ENCODE data around the gene KCNH1.

Gene KCNH1

GRCh38 chr1:210688512-210689234 lies 445.3 kb downstream of the KCNH1 start:
- intact Hi-C loops (cut with micrococcal nuclease): no loop called here
- Mint-ChIP-seq H3K4me1 (ENCODE audit: low read depth) (peaks cover 12% of the 10 kb centered on the region), H3K4me3 (no peak overlapping the region), H3K36me3 (ENCODE audit: low read depth) (no peaks in the 10 kb centered on the region), H3K27me3 (no peaks in the 10 kb centered on the region), H3K9me3 (no peaks in the 10 kb centered on the region), H3K27ac (no peak overlapping the region)

GRCh38 chr1:210687582-210688279 lies 446.2 kb downstream of the KCNH1 start:
- Mint-ChIP-seq H3K4me3 (no peak overlapping the region), H3K36me3 (ENCODE audit: low read depth) (no peaks in the 10 kb centered on the region), H3K27ac (no peak overlapping the region), H3K4me1 (ENCODE audit: low read depth) (peaks cover 8% of the 10 kb centered on the region), H3K27me3 (no peaks in the 10 kb centered on the region), H3K9me3 (no peaks in the 10 kb centered on the region)
- intact Hi-C loops (cut with micrococcal nuclease): no loop called here

DNA sequence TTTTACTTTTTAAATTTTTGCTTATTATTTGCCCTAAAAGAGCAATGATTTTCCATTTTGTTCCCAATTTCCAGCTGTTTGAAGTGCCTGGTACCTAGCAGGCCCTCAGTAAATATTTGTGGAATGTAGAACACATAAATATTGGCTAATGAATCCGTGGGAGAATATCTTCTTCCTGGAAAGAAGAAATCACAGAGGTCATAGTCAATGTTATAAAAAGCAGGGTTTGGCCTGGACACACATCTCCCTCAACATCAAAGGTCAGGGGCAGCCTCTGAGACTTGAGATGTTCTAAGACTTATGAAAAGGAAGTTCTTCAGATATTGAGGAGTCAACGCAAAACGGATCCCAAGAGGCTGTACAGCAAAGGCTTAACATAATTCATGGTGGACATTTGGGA lies 447.1 kb downstream of the KCNH1 start:
- Mint-ChIP-seq H3K4me1 (ENCODE audit: low read depth) (no peaks in the 10 kb centered on the region), H3K36me3 (ENCODE audit: low read depth) (no peaks in the 10 kb centered on the region), H3K9me3 (no peaks in the 10 kb centered on the region), H3K27ac (no peak overlapping the region), H3K27me3 (no peaks in the 10 kb centered on the region), H3K4me3 (no peak overlapping the region)
- intact Hi-C loops (cut with micrococcal nuclease): no loop called here

DNA sequence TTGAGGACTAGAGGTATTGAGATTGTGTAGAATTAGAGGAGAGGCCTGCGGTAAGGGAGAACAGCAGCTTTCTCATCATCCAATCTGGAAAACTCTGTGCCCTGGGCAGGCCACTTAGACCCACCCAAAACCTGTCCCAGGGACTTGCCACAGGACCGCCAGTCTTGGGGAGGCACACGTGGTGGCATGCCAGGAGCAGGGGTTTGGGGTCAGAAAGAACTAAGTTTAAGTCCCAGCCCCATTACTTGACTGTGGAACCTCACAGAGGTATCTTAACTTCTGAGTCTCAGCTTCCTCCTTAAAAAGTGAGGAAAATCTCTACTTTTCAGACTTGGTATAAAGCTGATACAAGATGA lies 448.7 kb downstream of the KCNH1 start:
- H3K27ac Mint-ChIP-seq: no peak overlapping the region
- no peaks in the 10 kb centered on the region for H3K9me3 Mint-ChIP-seq
- no peaks in the 10 kb centered on the region for H3K27me3 Mint-ChIP-seq
- intact Hi-C loops (cut with micrococcal nuclease): no loop called here
- no peak overlapping the region for H3K4me3 Mint-ChIP-seq
- H3K36me3 Mint-ChIP-seq (ENCODE audit: low read depth): no peaks in the 10 kb centered on the region
- H3K4me1 Mint-ChIP-seq (ENCODE audit: low read depth): peaks cover 8% of the 10 kb centered on the region

DNA sequence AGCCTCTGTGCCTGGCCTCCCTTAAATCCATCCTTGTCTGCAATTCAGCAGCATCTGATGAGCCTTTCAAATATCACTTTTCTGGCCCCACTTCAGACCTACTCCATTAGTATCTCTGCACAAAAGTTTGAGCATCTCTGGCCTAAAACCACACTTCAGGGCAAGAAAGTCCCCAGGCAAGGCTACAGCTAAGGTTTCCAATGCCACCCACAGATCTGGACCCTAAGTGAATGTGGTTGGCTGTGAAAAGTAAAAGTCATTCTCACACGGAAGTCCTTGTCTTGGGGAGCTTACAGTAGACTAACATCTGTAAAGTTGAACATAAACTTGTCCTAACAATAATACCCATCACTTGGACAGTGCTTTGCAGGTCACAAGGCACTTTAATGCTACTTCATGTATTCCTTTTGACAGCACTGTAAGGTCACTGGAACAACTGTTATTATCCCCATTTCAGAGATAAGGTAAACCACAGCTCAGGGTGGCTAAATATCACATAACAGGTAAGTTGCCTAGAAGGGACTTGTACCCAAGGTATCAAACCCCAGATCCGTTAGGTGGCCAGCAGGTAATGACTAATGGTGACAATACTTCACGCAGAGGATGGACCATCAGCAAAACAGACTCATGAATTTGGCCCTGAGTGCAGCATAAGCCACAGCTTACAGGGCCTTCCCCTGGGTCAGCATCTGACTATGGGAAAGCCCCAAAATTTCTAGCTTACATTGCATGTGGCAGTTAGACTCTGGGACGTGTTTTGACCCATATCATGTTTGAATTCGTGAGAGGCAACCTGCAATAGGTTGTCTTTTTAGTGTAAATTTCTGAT lies 449.3 kb downstream of the KCNH1 start:
- H3K4me1 Mint-ChIP-seq (ENCODE audit: low read depth): peaks cover 8% of the 10 kb centered on the region
- no peaks in the 10 kb centered on the region for H3K27me3 Mint-ChIP-seq
- intact Hi-C loops (cut with micrococcal nuclease): no loop called here
- no peaks in the 10 kb centered on the region for H3K9me3 Mint-ChIP-seq
- no peak overlapping the region for H3K27ac Mint-ChIP-seq
- no peak overlapping the region for H3K4me3 Mint-ChIP-seq
- no peaks in the 10 kb centered on the region for H3K36me3 Mint-ChIP-seq (ENCODE audit: low read depth)

DNA sequence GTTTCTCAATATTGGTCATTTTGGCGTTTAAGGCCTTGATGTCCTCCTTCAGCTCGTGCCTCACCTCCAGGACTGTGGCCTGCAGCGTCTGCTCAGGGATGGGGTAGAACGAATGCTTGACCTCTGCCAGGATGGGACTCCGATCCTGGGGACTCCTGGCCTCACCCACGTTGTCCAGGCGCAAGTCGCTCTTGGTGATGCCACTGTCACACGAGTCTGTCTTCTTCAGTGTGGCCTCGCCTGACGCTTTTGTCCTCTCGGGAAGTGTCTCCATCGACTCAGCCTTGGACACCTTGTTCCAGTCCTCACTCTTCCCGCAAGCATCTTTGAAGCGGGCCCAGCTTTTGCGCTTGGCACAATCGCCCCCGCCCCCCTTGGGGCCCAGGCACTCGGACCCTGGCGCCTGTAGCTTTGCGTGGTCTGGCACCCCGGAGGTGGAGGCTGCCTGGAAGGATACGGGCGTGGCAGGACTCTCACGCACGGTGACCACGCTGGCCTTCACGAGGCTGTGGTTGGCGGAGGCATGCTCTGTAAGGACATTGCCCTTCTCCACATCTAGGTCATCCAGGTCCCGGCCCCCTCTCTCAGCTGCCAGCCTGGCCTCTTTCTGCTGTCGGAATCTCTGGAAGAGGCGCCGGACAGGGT lies 450.4 kb downstream of the KCNH1 start:
- intact Hi-C loops (cut with micrococcal nuclease): no loop called here
- Mint-ChIP-seq H3K4me1 (ENCODE audit: low read depth) (peaks cover 8% of the 10 kb centered on the region), H3K27me3 (no peaks in the 10 kb centered on the region), H3K9me3 (no peaks in the 10 kb centered on the region), H3K4me3 (no peak overlapping the region), H3K27ac (no peak overlapping the region), H3K36me3 (ENCODE audit: low read depth) (no peaks in the 10 kb centered on the region)

DNA sequence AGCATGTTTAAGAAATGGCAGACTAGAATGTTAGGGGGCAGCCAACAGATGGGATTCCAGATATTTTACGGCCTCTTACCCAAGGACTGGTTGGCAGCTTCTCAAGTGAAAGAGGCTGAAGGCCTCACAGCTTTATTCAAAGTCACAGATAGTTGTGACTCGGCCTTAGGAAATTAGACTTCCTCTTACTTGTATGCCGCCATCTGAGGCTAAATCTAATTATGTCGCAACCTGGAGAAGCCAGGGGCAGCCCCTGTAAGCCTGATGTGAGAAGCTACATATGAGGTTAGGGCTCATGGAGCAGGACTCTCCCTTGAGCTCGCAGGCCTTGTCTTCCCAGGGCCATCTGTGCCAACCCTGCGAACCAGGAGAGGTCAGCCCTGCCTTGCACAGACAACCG lies 452.8 kb downstream of the KCNH1 start:
- intact Hi-C loops (cut with micrococcal nuclease): no loop called here
- Mint-ChIP-seq H3K27me3 (no peaks in the 10 kb centered on the region), H3K36me3 (ENCODE audit: low read depth) (no peaks in the 10 kb centered on the region)

GRCh38 chr1:210678306-210678705 lies 455.6 kb downstream of the KCNH1 start:
- Mint-ChIP-seq H3K27me3 (no peaks in the 10 kb centered on the region), H3K4me1 (ENCODE audit: low read depth) (peaks cover 8% of the 10 kb centered on the region), H3K36me3 (ENCODE audit: low read depth) (no peaks in the 10 kb centered on the region), H3K9me3 (no peaks in the 10 kb centered on the region), H3K4me3 (no peak overlapping the region), H3K27ac (no peak overlapping the region)
- intact Hi-C loops (cut with micrococcal nuclease): no loop called here

More for the DNA sequence above, 452.8 kb downstream of the KCNH1 start:
- H3K4me3 Mint-ChIP-seq: no peak overlapping the region
- peaks cover 8% of the 10 kb centered on the region for H3K4me1 Mint-ChIP-seq (ENCODE audit: low read depth)
- H3K9me3 Mint-ChIP-seq: no peaks in the 10 kb centered on the region
- H3K27ac Mint-ChIP-seq: no peak overlapping the region

DNA sequence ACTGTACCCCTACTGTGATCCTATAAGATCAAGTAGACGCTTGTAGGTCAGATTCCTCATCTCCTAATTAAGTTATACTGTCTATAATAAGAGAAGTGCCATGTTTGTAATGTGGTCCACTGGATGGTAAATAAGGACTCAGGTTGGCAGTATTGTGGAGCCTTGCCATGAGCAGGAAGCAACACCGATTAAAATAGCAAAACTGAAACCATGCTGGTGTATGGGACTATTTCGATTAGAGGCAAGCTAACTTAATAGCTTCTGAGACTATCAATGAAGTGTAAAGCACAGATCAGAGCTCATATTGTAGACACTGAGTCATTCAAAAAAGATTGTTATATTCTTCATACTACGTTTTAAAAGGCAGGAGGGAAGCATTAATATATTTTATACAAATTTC lies 456.4 kb downstream of the KCNH1 start:
- Mint-ChIP-seq H3K36me3 (ENCODE audit: low read depth) (no peaks in the 10 kb centered on the region), H3K4me1 (ENCODE audit: low read depth) (peaks cover 8% of the 10 kb centered on the region), H3K27ac (no peak overlapping the region), H3K4me3 (no peak overlapping the region), H3K9me3 (no peaks in the 10 kb centered on the region), H3K27me3 (no peaks in the 10 kb centered on the region)
- intact Hi-C loops (cut with micrococcal nuclease): no loop called here

GRCh38 chr1:210676539-210676938 lies 457.4 kb downstream of the KCNH1 start:
- peaks cover 8% of the 10 kb centered on the region for H3K4me1 Mint-ChIP-seq (ENCODE audit: low read depth)
- no peaks in the 10 kb centered on the region for H3K27me3 Mint-ChIP-seq
- H3K9me3 Mint-ChIP-seq: no peaks in the 10 kb centered on the region
- H3K4me3 Mint-ChIP-seq: no peak overlapping the region
- no peaks in the 10 kb centered on the region for H3K36me3 Mint-ChIP-seq (ENCODE audit: low read depth)
- intact Hi-C loops (cut with micrococcal nuclease): no loop called here
- H3K27ac Mint-ChIP-seq: no peak overlapping the region

GRCh38 chr1:210674151-210674550 lies 459.8 kb downstream of the KCNH1 start:
- no peaks in the 10 kb centered on the region for H3K9me3 Mint-ChIP-seq
- no peaks in the 10 kb centered on the region for H3K27me3 Mint-ChIP-seq
- no peaks in the 10 kb centered on the region for H3K36me3 Mint-ChIP-seq (ENCODE audit: low read depth)
- no peak overlapping the region for H3K4me3 Mint-ChIP-seq
- H3K4me1 Mint-ChIP-seq (ENCODE audit: low read depth): no peaks in the 10 kb centered on the region
- H3K27ac Mint-ChIP-seq: no peak overlapping the region
- intact Hi-C loops (cut with micrococcal nuclease): no loop called here

- Mint-ChIP-seq H3K36me3 (ENCODE audit: low read depth) (no peaks in the 10 kb centered on the region), H3K4me1 (ENCODE audit: low read depth) (no peaks in the 10 kb centered on the region), H3K9me3 (peaks cover 9% of the 10 kb centered on the region), H3K27ac (no peak overlapping the region), H3K4me3 (no peak overlapping the region), H3K27me3 (no peaks in the 10 kb centered on the region)
- intact Hi-C loops (cut with micrococcal nuclease): no loop called here
Measured at GRCh38 chr1:210669951-210670350, 464.0 kb downstream of the KCNH1 start.

- H3K27me3 Mint-ChIP-seq: no peaks in the 10 kb centered on the region
- intact Hi-C loops (cut with micrococcal nuclease): no loop called here
- H3K4me1 Mint-ChIP-seq (ENCODE audit: low read depth): no peaks in the 10 kb centered on the region
- H3K9me3 Mint-ChIP-seq: peaks cover 9% of the 10 kb centered on the region
- H3K27ac Mint-ChIP-seq: no peak overlapping the region
- no peaks in the 10 kb centered on the region for H3K36me3 Mint-ChIP-seq (ENCODE audit: low read depth)
- H3K4me3 Mint-ChIP-seq: no peak overlapping the region
Measured at GRCh38 chr1:210663730-210664573, 470.0 kb downstream of the KCNH1 start.

Data from dendritic cell treated with granulocyte-macrophage colony-stimulating factor and Interleukin-4, amounts not matched to agents 40 ng/mL and 50 ng/mL, for 4 days (primary cell).